ENCODE measurements around the gene DNAJC5.

DNAJC5 gene

GRCh38 chr20:63946986-63947637, 52.2 kb downstream of the DNAJC5 start:
- no peaks in the 10 kb centered on the region for H3K27me3 Mint-ChIP-seq (ENCODE audit: low read depth)
- H3K9me3 Mint-ChIP-seq, result no peaks in the 10 kb centered on the region
- H3K4me1 Mint-ChIP-seq, result peaks cover 22% of the 10 kb centered on the region
- H3K4me3 Mint-ChIP-seq, result no peak overlapping the region
- H3K36me3 Mint-ChIP-seq (ENCODE audit: low read depth), result peaks cover 6% of the 10 kb centered on the region
- peak overlapping the region in 2 of 3 experiments; percentile 29 to 42 for H3K27ac Mint-ChIP-seq
- TF ChIP-seq, protein P1, sequence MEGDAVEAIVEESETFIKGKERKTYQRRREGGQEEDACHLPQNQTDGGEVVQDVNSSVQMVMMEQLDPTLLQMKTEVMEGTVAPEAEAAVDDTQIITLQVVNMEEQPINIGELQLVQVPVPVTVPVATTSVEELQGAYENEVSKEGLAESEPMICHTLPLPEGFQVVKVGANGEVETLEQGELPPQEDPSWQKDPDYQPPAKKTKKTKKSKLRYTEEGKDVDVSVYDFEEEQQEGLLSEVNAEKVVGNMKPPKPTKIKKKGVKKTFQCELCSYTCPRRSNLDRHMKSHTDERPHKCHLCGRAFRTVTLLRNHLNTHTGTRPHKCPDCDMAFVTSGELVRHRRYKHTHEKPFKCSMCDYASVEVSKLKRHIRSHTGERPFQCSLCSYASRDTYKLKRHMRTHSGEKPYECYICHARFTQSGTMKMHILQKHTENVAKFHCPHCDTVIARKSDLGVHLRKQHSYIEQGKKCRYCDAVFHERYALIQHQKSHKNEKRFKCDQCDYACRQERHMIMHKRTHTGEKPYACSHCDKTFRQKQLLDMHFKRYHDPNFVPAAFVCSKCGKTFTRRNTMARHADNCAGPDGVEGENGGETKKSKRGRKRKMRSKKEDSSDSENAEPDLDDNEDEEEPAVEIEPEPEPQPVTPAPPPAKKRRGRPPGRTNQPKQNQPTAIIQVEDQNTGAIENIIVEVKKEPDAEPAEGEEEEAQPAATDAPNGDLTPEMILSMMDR (IDR thresholded peaks at IDR 0.05; ENCODE audit: unreplicated experiment in 3 of 3), result no peak

- no peaks in the 10 kb centered on the region for H3K9me3 Mint-ChIP-seq
- peaks cover 3% of the 10 kb centered on the region for H3K36me3 Mint-ChIP-seq (ENCODE audit: low read depth)
- peak overlapping the region; percentile 77 to 92 (median 84) for H3K27ac Mint-ChIP-seq
- no peaks in the 10 kb centered on the region for H3K27me3 Mint-ChIP-seq (ENCODE audit: low read depth)
- H3K4me1 Mint-ChIP-seq, result peaks cover 22% of the 10 kb centered on the region
- peak overlapping the region in 1 of 3 experiments; percentile 42 for H3K4me3 Mint-ChIP-seq
- TF ChIP-seq, protein P1 (IDR thresholded peaks at IDR 0.05; ENCODE audit: unreplicated experiment in 3 of 3), result no peak
These were observed 52.9 kb downstream of the DNAJC5 start for GRCh38 chr20:63947638-63948456.

DNA sequence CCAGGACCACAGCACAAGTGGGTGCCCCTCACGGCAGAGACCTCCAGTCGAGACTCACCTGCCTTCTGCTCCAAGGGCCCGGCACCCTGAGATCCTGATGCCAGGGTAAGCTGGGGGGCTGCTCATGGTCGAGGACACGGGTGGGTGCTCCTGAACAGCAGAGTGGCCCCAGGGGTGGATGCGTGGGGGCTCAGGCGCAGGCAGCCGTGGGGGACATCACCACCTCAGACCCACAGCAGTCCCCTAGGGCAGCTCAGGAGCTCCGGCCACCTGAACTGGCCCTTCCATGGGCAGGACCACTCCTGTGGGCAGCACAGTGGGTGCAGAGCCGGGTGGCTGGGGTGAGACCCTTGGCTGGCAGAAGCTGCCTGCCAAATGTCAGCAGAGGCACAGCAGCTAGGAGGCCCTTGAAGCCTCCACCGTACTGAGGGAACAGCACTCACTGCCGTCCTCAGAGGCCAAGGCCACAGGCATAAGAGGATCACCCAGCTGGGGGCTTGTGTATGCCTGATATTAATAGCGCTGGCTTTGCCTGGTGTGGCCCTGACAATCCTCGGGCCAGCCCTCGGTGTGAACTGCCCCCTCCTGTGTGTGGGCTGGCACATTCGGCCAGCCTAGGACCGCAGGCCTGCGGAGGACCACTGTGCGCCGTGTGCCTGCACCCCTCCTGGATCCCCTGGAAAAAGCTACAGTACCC, 55.9 kb downstream of the DNAJC5 start:
- peaks cover 34% of the 10 kb centered on the region for H3K4me1 Mint-ChIP-seq
- no peak overlapping the region for H3K27ac Mint-ChIP-seq
- H3K27me3 Mint-ChIP-seq (ENCODE audit: low read depth), result no peaks in the 10 kb centered on the region
- TF ChIP-seq, protein P1 (IDR thresholded peaks at IDR 0.05; ENCODE audit: unreplicated experiment in 3 of 3), result no peak
- H3K36me3 Mint-ChIP-seq (ENCODE audit: low read depth), result no peaks in the 10 kb centered on the region
- H3K4me3 Mint-ChIP-seq, result no peak overlapping the region
- H3K9me3 Mint-ChIP-seq, result no peaks in the 10 kb centered on the region

- no peaks in the 10 kb centered on the region for H3K36me3 Mint-ChIP-seq (ENCODE audit: low read depth)
- no peaks in the 10 kb centered on the region for H3K27me3 Mint-ChIP-seq (ENCODE audit: low read depth)
- TF ChIP-seq, protein P1 (IDR thresholded peaks at IDR 0.05; ENCODE audit: unreplicated experiment in 3 of 3), result no peak
- H3K4me1 Mint-ChIP-seq, result peaks cover 34% of the 10 kb centered on the region
- no peak overlapping the region for H3K4me3 Mint-ChIP-seq
- no peaks in the 10 kb centered on the region for H3K9me3 Mint-ChIP-seq
- H3K27ac Mint-ChIP-seq, result no peak overlapping the region
These were observed 56.7 kb downstream of the DNAJC5 start for GRCh38 chr20:63951398-63952209.

DNA sequence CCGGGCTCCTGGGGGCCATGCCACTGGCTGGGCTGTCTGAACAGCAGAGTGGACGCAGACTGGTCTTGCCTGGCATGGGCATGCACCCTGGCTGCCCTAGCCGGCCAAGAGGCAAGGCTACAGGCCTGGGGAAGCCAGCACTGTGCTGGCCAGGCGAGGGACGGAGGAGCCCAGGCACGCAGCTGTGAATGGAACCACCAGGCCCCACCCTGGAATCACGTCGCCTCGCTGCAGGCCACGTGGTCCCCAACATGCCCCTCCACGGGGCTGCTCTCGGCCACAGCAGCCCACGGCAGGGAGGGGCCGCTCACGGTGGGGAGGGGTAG, 57.2 kb downstream of the DNAJC5 start:
- H3K36me3 Mint-ChIP-seq (ENCODE audit: low read depth), result no peaks in the 10 kb centered on the region
- no peak overlapping the region for H3K4me3 Mint-ChIP-seq
- no peaks in the 10 kb centered on the region for H3K9me3 Mint-ChIP-seq
- H3K4me1 Mint-ChIP-seq, result peaks cover 36% of the 10 kb centered on the region
- no peaks in the 10 kb centered on the region for H3K27me3 Mint-ChIP-seq (ENCODE audit: low read depth)
- H3K27ac Mint-ChIP-seq, result no peak overlapping the region
- TF ChIP-seq, protein P1 (IDR thresholded peaks at IDR 0.05; ENCODE audit: unreplicated experiment in 3 of 3), result no peak
